ENCODE measurements around the gene SORT1. TPM values are rescaled to one million over a fixed set of nuclear protein-coding genes. Genes with fewer than 3 reads are reported as not detected.

The SORT1 gene
- total and polyA plus RNA-seq, 8 donors: 4.6 to 481 (median 36.6) TPM

GRCh38 chr1:109265741-109266330 lies 131.9 kb downstream of the SORT1 start:
- Histone ChIP-seq H3K4me1 (peaks cover 0 to 14% (median 6%) of the 10 kb centered on the region in 4 donors), H3K27me3 (no peaks in the 10 kb centered on the region), H3K36me3 (peaks cover 0 to 67% (median 31%) of the 10 kb centered on the region in 4 donors), H3K4me3 (no peak overlapping the region), H3K27ac (no peak overlapping the region), H3K9me3 (no peaks in the 10 kb centered on the region)
- 91 to 99% (median 95%) methylated on average over 9 to 13 of the region's 13 CpGs for WGBS, 5 donors
- TF ChIP-seq CTCF (IDR thresholded peaks at IDR 0.05) (no peak), EP300 (IDR thresholded peaks at IDR 0.05) (no peak), POLR2AphosphoS5 (IDR thresholded peaks at IDR 0.05) (no peak), POLR2A (IDR thresholded peaks at IDR 0.05) (no peak)
- intact Hi-C loops (cut with DNase I; ENCODE audit: low total_unique reads): no loop called here
- DNase-seq: no peak

- Histone ChIP-seq H3K36me3 (peaks cover 0 to 64% (median 30%) of the 10 kb centered on the region in 4 donors), H3K27ac (no peak overlapping the region), H3K4me1 (peaks cover 0 to 14% (median 6%) of the 10 kb centered on the region in 4 donors), H3K27me3 (no peaks in the 10 kb centered on the region), H3K9me3 (no peaks in the 10 kb centered on the region), H3K4me3 (no peak overlapping the region)
- no peak for TF ChIP-seq POLR2A (IDR thresholded peaks at IDR 0.05)
- TF ChIP-seq POLR2AphosphoS5 (IDR thresholded peaks at IDR 0.05): no peak
- TF ChIP-seq CTCF (IDR thresholded peaks at IDR 0.05): no peak
- 93 to 100% (median 96%) methylated on average over 2 to 4 of the region's 4 CpGs for WGBS, 5 donors
- DNase-seq: no peak
- intact Hi-C loops (cut with DNase I; ENCODE audit: low total_unique reads): no loop called here
Measured at GRCh38 chr1:109265016-109265415, 132.7 kb downstream of the SORT1 start.

- intact Hi-C loops (cut with DNase I; ENCODE audit: low total_unique reads): loop anchor here (5.0 kb wide), 1 partner anchor 138 kb away; no protein-coding TSS in a partner anchor
- H3K27me3 ChIP-seq: no peaks in the 10 kb centered on the region
- H3K36me3 ChIP-seq: peaks cover 0 to 61% (median 24%) of the 10 kb centered on the region in 4 donors
- no peak overlapping the region for H3K27ac ChIP-seq
- no peaks in the 10 kb centered on the region for H3K9me3 ChIP-seq
- H3K4me3 ChIP-seq: no peak overlapping the region
- no peak for TF ChIP-seq POLR2AphosphoS5 (IDR thresholded peaks at IDR 0.05)
- no peak for TF ChIP-seq EP300 (IDR thresholded peaks at IDR 0.05)
- no peak for TF ChIP-seq POLR2A (IDR thresholded peaks at IDR 0.05)
- TF ChIP-seq CTCF (IDR thresholded peaks at IDR 0.05): no peak
- peaks cover 0 to 14% (median 6%) of the 10 kb centered on the region in 4 donors for H3K4me1 ChIP-seq
- no peak for DNase-seq
- WGBS, 5 donors: 68 to 89% (median 77%) methylated on average over 1 to 9 of the region's 9 CpGs
Measured at GRCh38 chr1:109264379-109264755, 133.4 kb downstream of the SORT1 start.

- WGBS, 5 donors: 39 to 52% (median 46%) methylated on average over 12 to 29 of the region's 29 CpGs
Measured at GRCh38 chr1:109263597-109264378, 133.9 kb downstream of the SORT1 start.

More at GRCh38 chr1:109263597-109264378, 133.9 kb downstream of the SORT1 start:
- Histone ChIP-seq H3K4me3 (no peak overlapping the region), H3K9me3 (no peaks in the 10 kb centered on the region), H3K4me1 (peaks cover 0 to 14% (median 6%) of the 10 kb centered on the region in 4 donors), H3K27me3 (no peaks in the 10 kb centered on the region), H3K36me3 (peaks cover 0 to 61% (median 27%) of the 10 kb centered on the region in 4 donors), H3K27ac (peak overlapping the region in 1 of 5 donors; percentile 3)
- TF ChIP-seq POLR2AphosphoS5 (IDR thresholded peaks at IDR 0.05) (peak; percentile 43 to 89 (median 47)), EP300 (IDR thresholded peaks at IDR 0.05) (no peak), CTCF (IDR thresholded peaks at IDR 0.05) (peak; percentile 94 to 100 (median 97))
- intact Hi-C loops (cut with DNase I; ENCODE audit: low total_unique reads): loop anchor here (5.0 kb wide), 1 partner anchor 139 kb away; no protein-coding TSS in a partner anchor
- peak; percentile 93 to 96 for DNase-seq
